ENCODE results near the gene NAA80.

The NAA80 gene

DNA sequence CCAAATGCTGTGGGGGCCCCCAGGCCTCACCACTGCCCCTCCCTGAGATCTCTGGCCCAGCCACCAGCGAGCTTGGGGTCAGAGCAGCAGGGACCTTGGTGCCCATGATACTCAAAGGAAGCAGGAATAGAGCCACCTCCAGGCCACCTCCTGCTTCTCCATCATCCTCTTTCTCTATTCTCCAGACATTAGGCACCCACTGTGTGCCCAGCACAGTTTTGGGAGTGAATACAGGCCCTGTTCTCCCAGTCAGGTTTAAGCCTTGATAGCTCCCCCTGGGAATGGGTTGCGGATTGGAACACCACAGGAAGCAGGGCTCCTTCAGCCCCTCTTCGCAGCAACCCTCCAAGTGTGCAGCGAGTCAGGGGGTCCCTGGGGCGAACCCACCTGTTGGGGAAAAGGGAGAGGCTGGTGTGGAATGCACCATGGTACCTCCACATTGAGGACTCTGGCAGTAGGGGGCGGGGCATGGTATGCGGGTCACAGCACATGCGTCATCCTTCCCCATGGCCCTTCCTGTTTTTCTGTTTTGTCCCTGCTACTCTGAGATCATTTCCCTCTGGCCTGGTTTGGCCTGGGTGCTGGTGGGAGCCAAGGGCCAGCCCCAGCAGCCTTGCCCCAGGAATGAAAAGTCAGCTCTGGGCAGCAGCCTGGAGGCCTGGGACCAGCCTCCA, 44.5 kb downstream of the NAA80 start:
- no peak for DNase-seq

GRCh38 chr3:50251220-50251619, 48.0 kb downstream of the NAA80 start:
- peak; percentile 80 for DNase-seq

GRCh38 chr3:50250514-50250913, 48.7 kb downstream of the NAA80 start:
- DNase-seq = no peak

DNA sequence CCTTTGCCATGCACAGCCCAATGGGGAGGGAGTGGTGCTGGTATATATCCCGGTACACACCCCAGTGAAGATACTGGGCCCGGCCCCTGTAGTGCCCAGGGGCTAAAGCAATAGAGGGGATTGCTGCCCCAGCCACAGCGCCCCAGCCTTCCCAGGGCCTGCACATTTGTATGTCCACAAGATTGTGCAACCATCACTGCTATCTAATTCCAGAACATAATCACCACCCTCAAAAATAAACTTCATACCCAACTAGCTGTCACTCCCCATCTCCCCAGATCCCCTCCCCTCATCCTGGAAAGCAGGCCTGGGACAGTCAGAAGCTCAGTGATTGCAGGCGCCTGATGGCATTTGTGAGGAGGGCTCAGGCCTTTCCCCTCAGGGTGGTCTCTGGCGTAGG, 49.7 kb downstream of the NAA80 start:
- DNase-seq = no peak

DNA sequence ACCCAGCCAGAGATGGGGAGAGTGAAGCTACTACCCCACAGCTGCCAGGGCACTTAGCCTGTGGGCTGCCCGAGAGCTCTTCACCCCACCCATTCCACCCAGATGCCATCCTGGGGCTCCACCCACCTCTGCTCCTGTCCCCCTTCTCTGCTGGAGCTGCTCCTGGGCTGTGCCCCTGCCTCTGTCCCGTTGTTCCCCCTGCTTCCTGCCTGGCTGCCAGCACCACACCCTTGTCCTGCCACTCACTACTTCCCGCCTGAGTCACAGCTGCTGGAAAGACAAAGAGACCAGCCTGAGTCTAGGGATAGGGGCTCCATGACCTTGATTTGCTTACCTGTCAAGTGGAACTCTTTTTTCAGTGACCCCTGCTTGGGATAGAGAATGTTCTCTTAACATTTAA, 50.8 kb downstream of the NAA80 start:
- no peak for DNase-seq

- DNase-seq = peak; percentile 88
Observed at GRCh38 chr3:50246517-50246954, 52.7 kb downstream of the NAA80 start.
